OCI-LY1 (cell line): ENCODE measurements around the gene P2RY6.

ENCODE experiments used
- H2AFZ ChIP-seq: fragments of 200-600 bp; sonication (generic), shearing (Covaris generic); 2 replicates; pipeline ENCODE4 v1.6.0; 2014; ENCODE audit warnings: antibody characterized with exemption, mild to moderate bottlenecking, low read length
- H3F3A ChIP-seq: fragments of 200-600 bp; sonication (generic), shearing (Covaris generic); 2 replicates; pipeline ENCODE4 v1.6.0; 2014; ENCODE audit warnings: mild to moderate bottlenecking, antibody characterized with exemption, low read length, moderate library complexity; ENCODE audit not compliant: insufficient read depth
- H3K27ac ChIP-seq: fragments of 200-600 bp; sonication (generic); 2 replicates; pipeline ENCODE4 v1.5.1; 2014; ENCODE audit warnings: low read length, mixed run types, mild to moderate bottlenecking, low read depth; ENCODE audit not compliant: poor library complexity, severe bottlenecking
- H3K27me3 ChIP-seq: fragments of 200-600 bp; sonication (generic); 2 replicates; pipeline ENCODE4 v1.6.0; 2014; ENCODE audit warnings: antibody characterized with exemption, mild to moderate bottlenecking, low read length, moderate library complexity; ENCODE audit not compliant: insufficient read depth
- H3K36me3 ChIP-seq: fragments of 200-600 bp; sonication (generic); 2 replicates; pipeline ENCODE4 v1.6.1; 2014; ENCODE audit warnings: mild to moderate bottlenecking, antibody characterized with exemption, low read length, moderate library complexity, mixed read lengths; ENCODE audit not compliant: insufficient read depth
- H3K4me1 ChIP-seq: fragments of 200-600 bp; sonication (generic); 2 replicates; pipeline ENCODE4 v1.5.1; 2014; ENCODE audit warnings: mild to moderate bottlenecking, low read length, moderate library complexity; ENCODE audit not compliant: insufficient read depth, severe bottlenecking
- H3K4me2 ChIP-seq: fragments of 200-600 bp; sonication (generic), shearing (Covaris generic); 2 replicates; pipeline ENCODE4 v1.6.1; 2014; ENCODE audit warnings: low read length
- H3K4me3 ChIP-seq: fragments of 200-600 bp; sonication (generic); 2 replicates; pipeline ENCODE4 v1.5.1; 2014; ENCODE audit warnings: low read length, low read depth, mild to moderate bottlenecking, mixed read lengths; ENCODE audit not compliant: poor library complexity, severe bottlenecking
- H3K79me2 ChIP-seq: fragments of 200-600 bp; shearing (Covaris generic); 2 replicates; pipeline ENCODE4 v1.6.1; 2016; ENCODE audit warnings: mixed run types, low read length, mixed read lengths; ENCODE audit not compliant: insufficient read depth
- H3K9ac ChIP-seq: fragments of 200-600 bp; sonication (generic), shearing (Covaris generic); 2 replicates; pipeline ENCODE4 v1.6.1; 2014; ENCODE audit warnings: mild to moderate bottlenecking, low read length, mixed read lengths
- H3K9me2 ChIP-seq: fragments of 200-600 bp; sonication (generic), shearing (Covaris generic); 2 replicates; pipeline ENCODE4 v1.6.1; 2014; ENCODE audit warnings: low read depth, mild to moderate bottlenecking, low read length, mixed read lengths
- H3K9me3 ChIP-seq: fragments of 200-600 bp; shearing (Covaris generic); 2 replicates; pipeline ENCODE4 v1.6.1; 2014; ENCODE audit warnings: low read length, mixed read lengths
- H4K20me1 ChIP-seq: fragments of 200-600 bp; sonication (generic), shearing (Covaris generic); 2 replicates; pipeline ENCODE4 v1.6.0; 2016; ENCODE audit warnings: mild to moderate bottlenecking, low read length; ENCODE audit not compliant: insufficient read depth
- CTCF ChIP-seq: fragments of 200-600 bp; sonication (generic), shearing (Covaris generic); IDR thresholded peaks from 2 replicates; pipeline ENCODE4 v1.5.1; 2017; ENCODE audit warnings: mild to moderate bottlenecking, antibody characterized with exemption, low read length, moderate library complexity, mixed read lengths
- EZH2 ChIP-seq: fragments of 200-600 bp; sonication (generic), shearing (Covaris generic); IDR thresholded peaks from 2 replicates; pipeline ENCODE4 v1.8.0; 2017; ENCODE audit warnings: borderline replicate concordance, mixed run types, mild to moderate bottlenecking, antibody characterized with exemption, low read length, moderate library complexity, mixed read lengths

P2RY6 gene

GRCh38 chr11:73257342-73258103 lies 14.6 kb upstream of the P2RY6 start:
- TF ChIP-seq CTCF (no peak), EZH2 (no peak)
- Histone ChIP-seq H3K4me1 (no peaks in the 10 kb centered on the region), H3K27me3 (no peaks in the 10 kb centered on the region), H4K20me1 (no peaks in the 10 kb centered on the region), H3F3A (no peaks in the 10 kb centered on the region), H3K4me2 (no peak overlapping the region), H3K79me2 (no peaks in the 10 kb centered on the region), H2AFZ (no peak overlapping the region), H3K4me3 (no peak overlapping the region), H3K27ac (no peak overlapping the region), H3K9me2 (no peaks in the 10 kb centered on the region), H3K9ac (no peak overlapping the region), H3K9me3 (no peaks in the 10 kb centered on the region), H3K36me3 (no peaks in the 10 kb centered on the region)

GRCh38 chr11:73258104-73259035 lies 13.8 kb upstream of the P2RY6 start:
- Histone ChIP-seq H3K4me2 (no peak overlapping the region), H4K20me1 (no peaks in the 10 kb centered on the region), H3K4me3 (no peak overlapping the region), H3K27me3 (no peaks in the 10 kb centered on the region), H3K79me2 (no peaks in the 10 kb centered on the region), H3K4me1 (no peaks in the 10 kb centered on the region), H3K27ac (no peak overlapping the region), H3K9me2 (no peaks in the 10 kb centered on the region), H3F3A (no peaks in the 10 kb centered on the region), H3K36me3 (no peaks in the 10 kb centered on the region), H3K9me3 (no peaks in the 10 kb centered on the region), H2AFZ (no peak overlapping the region), H3K9ac (no peak overlapping the region)
- no peak for TF ChIP-seq CTCF
- no peak for TF ChIP-seq EZH2

- Histone ChIP-seq H3K4me2 (no peak overlapping the region), H3K79me2 (no peaks in the 10 kb centered on the region), H3K4me1 (no peaks in the 10 kb centered on the region), H3K9me3 (no peaks in the 10 kb centered on the region), H3K36me3 (no peaks in the 10 kb centered on the region), H3K9ac (no peak overlapping the region), H3K4me3 (no peak overlapping the region), H3K27ac (no peak overlapping the region), H2AFZ (no peak overlapping the region), H3F3A (no peaks in the 10 kb centered on the region), H3K27me3 (no peaks in the 10 kb centered on the region), H3K9me2 (no peaks in the 10 kb centered on the region), H4K20me1 (no peaks in the 10 kb centered on the region)
- TF ChIP-seq CTCF (no peak), EZH2 (no peak)
Measured at GRCh38 chr11:73259406-73260126, 12.6 kb upstream of the P2RY6 start.
